ENCODE results near the gene BORCS8. TPM values are rescaled to one million over a fixed set of nuclear protein-coding genes. Genes with fewer than 3 reads are reported as not detected.

BORCS8 gene
- total and polyA plus RNA-seq, 2 of the 13 experiments (the other 11 are each of a cell fraction or from before 2014, with no cell fraction given), result 9.6 to 13.3 TPM

DNA sequence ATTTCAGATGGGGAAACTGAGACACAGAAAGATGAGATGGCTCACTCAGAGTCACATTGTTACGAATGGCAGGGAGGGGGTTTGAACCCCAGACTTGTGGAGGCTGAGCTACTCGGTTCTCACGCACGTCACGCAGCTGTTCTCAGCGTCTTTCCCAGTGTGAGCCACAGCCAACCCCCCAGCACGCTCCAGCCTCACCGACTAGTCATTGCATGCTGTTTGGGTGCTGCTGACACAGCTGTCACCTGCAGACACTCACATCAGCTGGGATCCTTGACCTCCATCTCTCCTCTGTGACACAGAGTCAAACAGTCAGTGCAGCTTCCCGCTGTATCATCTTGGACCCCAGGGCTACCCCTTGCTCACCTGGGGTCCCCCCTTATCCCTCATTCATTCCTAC is 17.4 kb upstream of the BORCS8 start (continued):
- TF ChIP-seq, protein P1, sequence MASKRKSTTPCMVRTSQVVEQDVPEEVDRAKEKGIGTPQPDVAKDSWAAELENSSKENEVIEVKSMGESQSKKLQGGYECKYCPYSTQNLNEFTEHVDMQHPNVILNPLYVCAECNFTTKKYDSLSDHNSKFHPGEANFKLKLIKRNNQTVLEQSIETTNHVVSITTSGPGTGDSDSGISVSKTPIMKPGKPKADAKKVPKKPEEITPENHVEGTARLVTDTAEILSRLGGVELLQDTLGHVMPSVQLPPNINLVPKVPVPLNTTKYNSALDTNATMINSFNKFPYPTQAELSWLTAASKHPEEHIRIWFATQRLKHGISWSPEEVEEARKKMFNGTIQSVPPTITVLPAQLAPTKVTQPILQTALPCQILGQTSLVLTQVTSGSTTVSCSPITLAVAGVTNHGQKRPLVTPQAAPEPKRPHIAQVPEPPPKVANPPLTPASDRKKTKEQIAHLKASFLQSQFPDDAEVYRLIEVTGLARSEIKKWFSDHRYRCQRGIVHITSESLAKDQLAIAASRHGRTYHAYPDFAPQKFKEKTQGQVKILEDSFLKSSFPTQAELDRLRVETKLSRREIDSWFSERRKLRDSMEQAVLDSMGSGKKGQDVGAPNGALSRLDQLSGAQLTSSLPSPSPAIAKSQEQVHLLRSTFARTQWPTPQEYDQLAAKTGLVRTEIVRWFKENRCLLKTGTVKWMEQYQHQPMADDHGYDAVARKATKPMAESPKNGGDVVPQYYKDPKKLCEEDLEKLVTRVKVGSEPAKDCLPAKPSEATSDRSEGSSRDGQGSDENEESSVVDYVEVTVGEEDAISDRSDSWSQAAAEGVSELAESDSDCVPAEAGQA (IDR thresholded peaks at IDR 0.05; ENCODE audit: low read depth), result no peak
- TF ChIP-seq, protein P1 (CRISPR knock-in tag; IDR thresholded peaks at IDR 0.05; ENCODE audit: borderline replicate concordance), result no peak
- TF ChIP-seq ZNF20 (CRISPR knock-in tag; IDR thresholded peaks at IDR 0.05) (no peak), DNMT1 (CRISPR knock-in tag; IDR thresholded peaks at IDR 0.05) (no peak), ZFP37 (CRISPR knock-in tag; IDR thresholded peaks at IDR 0.05; ENCODE audit: borderline replicate concordance) (no peak)

DNA sequence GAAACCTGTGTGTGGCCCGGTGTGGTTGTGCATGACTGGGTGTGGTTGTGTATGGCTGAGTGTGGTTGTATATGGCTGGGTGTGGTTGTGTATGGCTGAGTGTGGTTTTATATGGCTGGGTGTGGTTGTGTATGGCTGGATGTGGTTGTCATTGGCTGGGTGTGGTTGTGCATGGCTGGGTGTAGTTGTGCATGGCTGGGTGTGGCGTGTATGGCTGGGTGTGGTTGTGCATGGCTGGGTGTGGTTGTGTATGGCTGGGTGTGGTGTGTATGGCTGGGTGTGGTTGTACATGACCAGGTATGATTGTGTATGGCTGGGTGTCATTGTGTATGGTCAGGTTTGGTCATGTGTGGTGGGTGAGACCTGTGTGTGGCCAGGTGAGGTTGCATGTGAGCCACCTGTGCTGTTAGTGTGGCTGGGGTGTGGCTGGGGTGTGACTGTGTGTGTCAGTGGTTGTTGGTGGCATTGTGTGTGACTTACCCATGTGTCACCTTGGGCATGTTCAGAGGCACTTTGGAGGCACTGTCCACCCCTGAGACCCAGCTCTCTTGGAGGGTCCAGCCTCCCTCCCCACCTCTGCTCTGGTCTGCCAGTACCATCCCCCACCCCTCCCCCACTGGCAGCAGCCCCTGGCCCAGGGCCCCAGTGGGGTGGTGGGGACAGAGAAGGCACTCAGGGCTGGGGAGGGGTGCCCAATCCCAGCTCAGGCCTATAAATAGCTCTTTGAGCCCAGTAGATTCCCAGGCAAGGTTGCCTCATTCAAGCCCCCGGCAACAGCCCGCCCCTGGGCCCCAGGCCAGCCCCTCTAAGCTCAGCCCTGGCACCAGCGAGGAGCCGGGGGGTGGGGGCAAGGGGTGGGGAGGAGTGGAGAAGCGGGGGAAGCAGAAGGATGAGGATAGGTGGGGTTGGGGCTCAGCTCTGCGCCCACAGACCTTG is 16.0 kb upstream of the BORCS8 start:
- peaks cover 5 to 23% of the 10 kb centered on the region in 2 experiments; a peak in 3 of 5 replicates for H3K27me3 ChIP-seq (ENCODE audit: control insufficient read depth in 1 of 2, insufficient read depth in 2 of 2, low read length in 2 of 2)
- no peak overlapping the region for H2AFZ ChIP-seq (ENCODE audit: low read length)
- WGBS (ENCODE audit: low lambda C conversion rate), result 26% methylated on average over 8 of the region's 8 CpGs
- ATAC-seq, result no peak
- no peaks in the 10 kb centered on the region for H3K36me3 ChIP-seq (replicated peaks in 1 of 2; ENCODE audit: control insufficient read depth in 1 of 2, insufficient read depth in 2 of 2, low read length in 2 of 2)
- intact Hi-C loops (cut with micrococcal nuclease; ENCODE audit: unreplicated experiment) (no loop called here), in situ Hi-C loops (cut with HindIII; ENCODE audit: extremely low pct_ligation_motif_present, low pct_unique_long_range_greater_than_20kb) (no loop called here)
- no peak for FAIRE-seq
- ChIA-PET POLR2A (no interaction called here), CTCF (ENCODE audit: low intra/inter-chr PET ratio, low total read pairs) (no interaction called here)
- no peaks in the 10 kb centered on the region for H4K20me1 ChIP-seq (ENCODE audit: insufficient read depth, low read length)
- no peaks in the 10 kb centered on the region for H3K9me3 ChIP-seq (ENCODE audit: low read length)
- no peak overlapping the region for H3K4me2 ChIP-seq (ENCODE audit: low read depth, low read length)
- H3K27ac ChIP-seq (ENCODE audit: extremely low read length, insufficient read depth, low read length), result no peak overlapping the region
- peaks cover 3% of the 10 kb centered on the region for H3K79me2 ChIP-seq (ENCODE audit: insufficient read depth, low read length)
- H3K4me3 ChIP-seq (replicated peaks in 1 of 3; ENCODE audit: insufficient read depth in 1 of 3, low read depth in 2 of 3, low read length in 3 of 3), result no peak overlapping the region
- no peaks in the 10 kb centered on the region for H3K4me1 ChIP-seq (ENCODE audit: insufficient read depth, low read length)
- no peak for DNase-seq (ENCODE audit: low spot score)
- no peak overlapping the region for H3K9ac ChIP-seq (ENCODE audit: insufficient read depth, low read depth, low read length)
- no TSS peak for BruUV-seq (replicated peaks)
- TF ChIP-seq RFX5 (IDR thresholded peaks at IDR 0.05; ENCODE audit: low read depth, low read length) (no peak), ZNF614 (CRISPR knock-in tag; IDR thresholded peaks at IDR 0.05; ENCODE audit: borderline replicate concordance) (no peak), SMAD1 (CRISPR knock-in tag; IDR thresholded peaks at IDR 0.05; ENCODE audit: borderline replicate concordance, low read depth) (no peak), SCMH1 (CRISPR knock-in tag; IDR thresholded peaks at IDR 0.05; ENCODE audit: borderline replicate concordance) (no peak)
- TF ChIP-seq, protein P2, sequence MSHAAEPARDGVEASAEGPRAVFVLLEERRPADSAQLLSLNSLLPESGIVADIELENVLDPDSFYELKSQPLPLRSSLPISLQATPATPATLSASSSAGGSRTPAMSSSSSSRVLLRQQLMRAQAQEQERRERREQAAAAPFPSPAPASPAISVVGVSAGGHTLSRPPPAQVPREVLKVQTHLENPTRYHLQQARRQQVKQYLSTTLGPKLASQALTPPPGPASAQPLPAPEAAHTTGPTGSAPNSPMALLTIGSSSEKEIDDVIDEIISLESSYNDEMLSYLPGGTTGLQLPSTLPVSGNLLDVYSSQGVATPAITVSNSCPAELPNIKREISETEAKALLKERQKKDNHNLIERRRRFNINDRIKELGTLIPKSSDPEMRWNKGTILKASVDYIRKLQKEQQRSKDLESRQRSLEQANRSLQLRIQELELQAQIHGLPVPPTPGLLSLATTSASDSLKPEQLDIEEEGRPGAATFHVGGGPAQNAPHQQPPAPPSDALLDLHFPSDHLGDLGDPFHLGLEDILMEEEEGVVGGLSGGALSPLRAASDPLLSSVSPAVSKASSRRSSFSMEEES (CRISPR knock-in tag; IDR thresholded peaks at IDR 0.05), result no peak
- TF ChIP-seq, protein P3, sequence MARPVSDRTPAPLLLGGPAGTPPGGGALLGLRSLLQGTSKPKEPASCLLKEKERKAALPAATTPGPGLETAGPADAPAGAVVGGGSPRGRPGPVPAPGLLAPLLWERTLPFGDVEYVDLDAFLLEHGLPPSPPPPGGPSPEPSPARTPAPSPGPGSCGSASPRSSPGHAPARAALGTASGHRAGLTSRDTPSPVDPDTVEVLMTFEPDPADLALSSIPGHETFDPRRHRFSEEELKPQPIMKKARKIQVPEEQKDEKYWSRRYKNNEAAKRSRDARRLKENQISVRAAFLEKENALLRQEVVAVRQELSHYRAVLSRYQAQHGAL (CRISPR knock-in tag; IDR thresholded peaks at IDR 0.05; ENCODE audit: not compliant biosample characterization), result no peak
- TF ChIP-seq, protein P4, sequence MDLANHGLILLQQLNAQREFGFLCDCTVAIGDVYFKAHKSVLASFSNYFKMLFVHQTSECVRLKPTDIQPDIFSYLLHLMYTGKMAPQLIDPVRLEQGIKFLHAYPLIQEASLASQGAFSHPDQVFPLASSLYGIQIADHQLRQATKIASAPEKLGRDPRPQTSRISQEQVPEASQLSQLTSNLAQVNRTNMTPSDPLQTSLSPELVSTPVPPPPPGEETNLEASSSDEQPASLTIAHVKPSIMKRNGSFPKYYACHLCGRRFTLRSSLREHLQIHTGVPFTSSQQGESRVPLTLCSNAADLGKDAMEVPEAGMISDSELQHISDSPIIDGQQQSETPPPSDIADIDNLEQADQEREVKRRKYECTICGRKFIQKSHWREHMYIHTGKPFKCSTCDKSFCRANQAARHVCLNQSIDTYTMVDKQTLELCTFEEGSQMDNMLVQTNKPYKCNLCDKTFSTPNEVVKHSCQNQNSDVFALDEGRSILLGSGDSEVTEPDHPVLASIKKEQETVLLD (CRISPR knock-in tag; IDR thresholded peaks at IDR 0.05; ENCODE audit: low read depth), result no peak
